Hepatocyte (in vitro differentiated cells): Measurements from ENCODE around the gene TPGS1. TPM values are rescaled to one million over a fixed set of nuclear protein-coding genes. Genes with fewer than 3 reads are reported as not detected.

ENCODE experiments used
- DNase-seq: peaks from one replicate; pipeline ENCODE4 v3.0.0-alpha.2; 2016; ENCODE audit warnings: low spot score
- H2AFZ ChIP-seq: fragments of 200-600 bp; sonication (generic); 2 replicates; pipeline ENCODE4 v1.6.0; 2016; ENCODE audit warnings: antibody characterized with exemption, mild to moderate bottlenecking
- H3K27ac ChIP-seq: fragments of 200-600 bp; sonication (generic); 2 replicates; pipeline ENCODE4 v1.5.1; 2016; ENCODE audit warnings: mild to moderate bottlenecking
- H3K27me3 ChIP-seq: fragments of 200-600 bp; sonication (generic); 2 replicates; pipeline ENCODE4 v1.6.1; 2016
- H3K36me3 ChIP-seq: fragments of 200-600 bp; sonication (generic); replicated peaks from 2 replicates; pipeline ENCODE4 v1.5.1; 2016; ENCODE audit warnings: low read depth; ENCODE audit not compliant: insufficient read depth
- H3K4me1 ChIP-seq: fragments of 200-600 bp; sonication (generic); 2 replicates; pipeline ENCODE4 v1.5.1; 2016; ENCODE audit warnings: mild to moderate bottlenecking, moderate library complexity; ENCODE audit not compliant: insufficient read depth
- H3K4me2 ChIP-seq: fragments of 200-600 bp; sonication (generic); 2 replicates; pipeline ENCODE4 v1.6.0; 2016
- H3K4me3 ChIP-seq: fragments of 200-600 bp; sonication (generic); 2 replicates; pipeline ENCODE4 v1.5.1; 2016; ENCODE audit warnings: mild to moderate bottlenecking
- H3K79me2 ChIP-seq: fragments of 200-600 bp; sonication (generic); 2 replicates; pipeline ENCODE4 v1.6.0; 2017; ENCODE audit warnings: mild to moderate bottlenecking
- H3K9me2 ChIP-seq: fragments of 200-600 bp; sonication (generic); replicated peaks from 2 replicates; pipeline ENCODE4 v1.6.0; 2017; ENCODE audit warnings: mild to moderate bottlenecking; ENCODE audit not compliant: insufficient read depth
- H3K9me3 ChIP-seq: fragments of 200-600 bp; sonication (generic); 2 replicates; pipeline ENCODE4 v1.5.1; 2016; ENCODE audit warnings: low read depth, mild to moderate bottlenecking
- H4K20me1 ChIP-seq: fragments of 200-600 bp; sonication (generic); 2 replicates; pipeline ENCODE4 v1.6.0; 2016; ENCODE audit warnings: mild to moderate bottlenecking; ENCODE audit not compliant: insufficient read depth, poor library complexity, severe bottlenecking
- EZH2 ChIP-seq: fragments of 200-600 bp; sonication (generic); IDR thresholded peaks from 2 replicates; pipeline ENCODE4 v1.6.1; 2016; ENCODE audit warnings: antibody characterized with exemption, mild to moderate bottlenecking, borderline replicate concordance
- EZH2phosphoT487 ChIP-seq: fragments of 200-600 bp; sonication (generic); IDR thresholded peaks from one replicate; pipeline ENCODE4 v1.6.1; 2018; ENCODE audit warnings: antibody characterized with exemption, mild to moderate bottlenecking, low read depth, moderate library complexity; ENCODE audit not compliant: unreplicated experiment, severe bottlenecking
- WGBS: methylation state at CpG from one replicate; pipeline ENCODE4 v1.1.6; 2016; ENCODE audit warnings: low lambda C conversion rate; ENCODE audit errors: missing lambda C conversion rate; 5-methylcytosine and 5-hydroxymethylcytosine counted together
- polyA plus RNA-seq: library from polyadenylated mRNA; unstranded; fragments of >200 nt; fragmentation: Nextera tagmentation; extraction: Ambion mirVana; gene quantifications from 2 replicates; pipeline ENCODE4 v1.2.1, GENCODE V29; 2016
- total RNA-seq: library from RNA; depleted of rRNA; stranded (reverse); fragments of >200 nt; gene quantifications from 2 replicates; pipeline ENCODE4 v1.2.3, GENCODE V29; 2014
- TF ChIP-seq, protein P1 (sequence below): fragments of 200-600 bp; sonication (generic); IDR thresholded peaks from 2 replicates; pipeline ENCODE4 v1.5.1; 2016; ENCODE audit warnings: antibody characterized with exemption, mild to moderate bottlenecking; ENCODE audit not compliant: poor library complexity

Gene TPGS1
- total and polyA plus RNA-seq, 2 experiments from 2014 or later, result 44.9 to 61.0 TPM

DNA sequence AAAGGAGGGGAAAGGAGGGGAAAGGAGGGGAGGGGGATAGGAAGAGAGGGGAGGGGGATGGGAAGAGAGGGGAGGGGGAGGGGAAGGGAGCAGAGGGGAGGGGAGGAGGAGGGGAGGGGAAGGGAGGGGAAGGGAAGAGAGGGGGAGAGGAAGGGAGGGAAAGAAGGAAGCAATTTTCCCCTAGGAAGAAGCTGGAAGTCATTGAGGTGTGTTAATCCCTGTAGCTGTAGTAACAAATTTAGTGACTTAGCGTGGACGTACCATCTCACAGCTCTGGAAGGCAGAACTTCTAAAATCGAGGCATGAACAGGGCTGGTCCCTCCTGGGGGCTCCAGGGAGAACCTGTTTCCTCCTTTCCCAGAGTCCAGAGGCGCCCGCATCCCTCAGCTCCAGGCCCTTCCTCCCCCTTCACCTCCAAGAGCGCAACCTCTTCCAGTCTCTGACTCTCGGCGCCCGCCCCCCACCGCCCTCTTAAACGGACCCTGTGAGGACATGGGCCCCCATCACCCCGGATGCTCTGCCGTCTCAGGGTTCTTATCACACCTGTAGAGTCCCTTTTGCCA, 18.6 kb downstream of the TPGS1 start:
- Histone ChIP-seq H3K27me3 (no peaks in the 10 kb centered on the region), H3K36me3 (no peaks in the 10 kb centered on the region), H3K4me2 (no peak overlapping the region), H2AFZ (no peak overlapping the region), H3K9me3 (no peaks in the 10 kb centered on the region), H3K4me1 (no peaks in the 10 kb centered on the region), H3K27ac (no peak overlapping the region), H4K20me1 (no peaks in the 10 kb centered on the region), H3K4me3 (no peak overlapping the region), H3K9me2 (no peaks in the 10 kb centered on the region), H3K79me2 (peaks cover 4% of the 10 kb centered on the region)
- WGBS, result 74% methylated on average over 12 of the region's 13 CpGs
- TF ChIP-seq, protein P1, sequence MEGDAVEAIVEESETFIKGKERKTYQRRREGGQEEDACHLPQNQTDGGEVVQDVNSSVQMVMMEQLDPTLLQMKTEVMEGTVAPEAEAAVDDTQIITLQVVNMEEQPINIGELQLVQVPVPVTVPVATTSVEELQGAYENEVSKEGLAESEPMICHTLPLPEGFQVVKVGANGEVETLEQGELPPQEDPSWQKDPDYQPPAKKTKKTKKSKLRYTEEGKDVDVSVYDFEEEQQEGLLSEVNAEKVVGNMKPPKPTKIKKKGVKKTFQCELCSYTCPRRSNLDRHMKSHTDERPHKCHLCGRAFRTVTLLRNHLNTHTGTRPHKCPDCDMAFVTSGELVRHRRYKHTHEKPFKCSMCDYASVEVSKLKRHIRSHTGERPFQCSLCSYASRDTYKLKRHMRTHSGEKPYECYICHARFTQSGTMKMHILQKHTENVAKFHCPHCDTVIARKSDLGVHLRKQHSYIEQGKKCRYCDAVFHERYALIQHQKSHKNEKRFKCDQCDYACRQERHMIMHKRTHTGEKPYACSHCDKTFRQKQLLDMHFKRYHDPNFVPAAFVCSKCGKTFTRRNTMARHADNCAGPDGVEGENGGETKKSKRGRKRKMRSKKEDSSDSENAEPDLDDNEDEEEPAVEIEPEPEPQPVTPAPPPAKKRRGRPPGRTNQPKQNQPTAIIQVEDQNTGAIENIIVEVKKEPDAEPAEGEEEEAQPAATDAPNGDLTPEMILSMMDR, result no peak
- TF ChIP-seq EZH2 (no peak), EZH2phosphoT487 (no peak)
- no peak for DNase-seq

DNA sequence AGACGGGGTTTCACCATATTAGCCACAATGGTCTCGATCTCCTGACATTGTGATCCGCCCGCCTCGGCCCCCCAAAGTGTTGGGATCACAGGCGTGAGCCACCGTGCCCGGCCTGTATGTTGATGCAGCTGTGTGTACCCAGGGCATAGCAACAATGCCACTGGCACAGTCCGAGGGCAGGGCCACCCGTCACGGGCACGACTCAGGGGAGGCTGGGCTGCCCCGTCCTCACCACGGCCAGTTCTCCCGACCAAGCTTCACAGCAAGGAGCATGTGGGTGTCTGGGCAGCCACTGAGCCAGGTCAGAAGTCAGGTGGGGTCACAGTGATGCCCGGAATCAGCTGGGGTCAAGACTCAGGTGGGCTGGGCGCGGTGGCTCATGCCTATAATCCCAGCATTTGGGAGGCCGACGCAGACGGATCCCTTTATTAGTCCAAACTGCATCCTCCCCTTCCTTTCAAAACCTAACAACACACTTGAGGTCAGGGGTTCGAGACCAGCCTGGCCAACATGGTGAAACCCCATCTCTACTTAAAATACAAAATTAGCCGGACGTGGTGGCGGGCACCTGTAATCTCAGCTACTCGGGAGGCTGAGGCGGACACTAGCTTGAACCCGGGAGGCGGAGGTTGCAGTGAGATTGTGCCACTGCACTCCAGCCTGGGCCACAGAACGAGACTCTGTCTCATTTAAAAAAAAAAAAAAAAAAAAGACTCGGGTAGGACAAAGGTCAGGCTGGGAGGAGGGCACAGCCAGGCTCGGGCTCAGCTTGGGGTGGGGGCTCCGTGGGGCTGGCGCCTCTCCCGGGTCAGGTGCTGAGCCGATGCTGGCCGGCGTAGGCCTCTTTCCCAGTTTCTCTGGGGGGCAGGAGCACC, 23.1 kb downstream of the TPGS1 start:
- peak overlapping the region; percentile 100 for H3K27ac ChIP-seq
- no peaks in the 10 kb centered on the region for H3K9me2 ChIP-seq
- no peaks in the 10 kb centered on the region for H3K27me3 ChIP-seq
- 87% methylated on average over 31 of the region's 38 CpGs for WGBS
- no peaks in the 10 kb centered on the region for H3K9me3 ChIP-seq
- TF ChIP-seq, protein P1, result no peak
- no peak for TF ChIP-seq EZH2phosphoT487
- no peak for DNase-seq
- peaks cover 29% of the 10 kb centered on the region for H4K20me1 ChIP-seq
- no peaks in the 10 kb centered on the region for H3K36me3 ChIP-seq
- peaks cover 37% of the 10 kb centered on the region for H3K79me2 ChIP-seq
- peak overlapping the region; percentile 92 for H2AFZ ChIP-seq
- H3K4me3 ChIP-seq, result peak overlapping the region; percentile 99
- H3K4me2 ChIP-seq, result peak overlapping the region; percentile 77
- H3K4me1 ChIP-seq, result peaks cover 17% of the 10 kb centered on the region

DNA sequence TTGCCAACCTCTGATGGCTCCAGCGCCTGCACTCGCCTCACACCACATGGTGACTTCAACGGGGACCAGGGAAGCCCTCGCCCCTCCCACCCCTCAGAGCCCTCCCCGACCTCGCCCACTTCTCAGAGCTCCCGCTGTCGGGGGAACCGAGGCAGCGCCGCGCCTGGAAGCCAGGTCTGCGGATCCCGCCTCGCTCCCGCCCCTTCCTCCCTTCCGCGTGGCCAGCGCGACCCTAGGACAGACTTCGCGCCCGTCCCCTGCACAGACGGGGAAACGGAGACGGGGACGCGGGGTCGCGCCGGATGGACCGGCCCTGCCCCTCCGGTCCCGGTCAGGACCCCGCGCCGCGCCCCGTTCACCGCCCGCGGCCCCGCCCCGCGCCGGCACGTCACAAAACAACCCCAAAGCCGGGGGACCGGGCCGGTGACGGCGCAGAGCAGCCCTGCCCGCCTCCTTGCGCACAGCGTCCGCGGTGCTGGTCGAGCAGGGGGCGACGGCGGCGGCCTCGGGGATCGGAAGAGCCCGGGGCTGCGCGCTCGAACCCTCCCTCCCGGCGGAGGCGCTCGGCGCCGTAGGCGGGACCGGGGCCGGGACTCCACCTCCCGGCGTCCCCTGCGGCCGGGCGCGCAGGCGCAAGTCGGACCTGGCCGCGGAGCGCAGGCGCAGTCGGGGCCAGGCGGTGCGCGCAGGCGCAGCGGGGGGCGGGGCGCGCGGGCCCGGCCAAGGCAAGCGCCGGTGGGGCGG, 23.9 kb downstream of the TPGS1 start:
- Histone ChIP-seq H3K36me3 (no peaks in the 10 kb centered on the region), H4K20me1 (peaks cover 37% of the 10 kb centered on the region), H3K27me3 (no peaks in the 10 kb centered on the region), H2AFZ (peak overlapping the region; percentile 92), H3K9me3 (no peaks in the 10 kb centered on the region), H3K27ac (peak overlapping the region; percentile 100), H3K4me3 (peak overlapping the region; percentile 99), H3K79me2 (peaks cover 45% of the 10 kb centered on the region), H3K4me2 (peak overlapping the region; percentile 77), H3K9me2 (no peaks in the 10 kb centered on the region), H3K4me1 (peaks cover 18% of the 10 kb centered on the region)
- WGBS, result 2% methylated on average over 33 of the region's 103 CpGs
- DNase-seq, result peak; percentile 94
- TF ChIP-seq EZH2, result no peak
- no peak for TF ChIP-seq EZH2phosphoT487
- TF ChIP-seq, protein P1, result no peak
